Effector CD8-positive, alpha-beta T cell (primary cell): Measurements from ENCODE around the gene MRPL16.
"Not testable (repeated sequence)": the region's sequence is repeated elsewhere in the genome, so short reads cannot be mapped to it uniquely, and the experiment has no call there.

ENCODE experiments used
- DNase-seq: peaks from one replicate; lab custom pipeline; 2025; lab: John Stamatoyannopoulos, UW

Gene MRPL16

DNA sequence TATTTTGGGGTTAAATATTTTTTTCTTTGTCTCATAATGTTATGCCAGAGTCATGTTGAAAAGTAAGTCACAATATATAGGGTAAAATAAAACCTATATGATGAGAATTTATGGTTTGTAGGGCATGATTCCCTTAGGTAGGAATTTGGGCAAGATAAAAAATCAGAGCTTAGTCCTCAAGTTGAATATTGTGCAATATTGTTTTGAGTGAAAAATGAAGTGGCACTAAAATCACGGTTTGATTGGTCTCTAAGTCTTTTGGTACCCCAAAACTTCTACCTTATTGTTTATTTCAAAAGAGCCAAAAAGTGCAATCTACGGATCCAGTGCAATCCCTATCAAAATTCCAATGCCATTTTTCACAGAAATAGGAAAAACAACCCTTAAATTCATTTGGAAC, 1.6 kb upstream of the MRPL16 start:
- no peak for DNase-seq

DNA sequence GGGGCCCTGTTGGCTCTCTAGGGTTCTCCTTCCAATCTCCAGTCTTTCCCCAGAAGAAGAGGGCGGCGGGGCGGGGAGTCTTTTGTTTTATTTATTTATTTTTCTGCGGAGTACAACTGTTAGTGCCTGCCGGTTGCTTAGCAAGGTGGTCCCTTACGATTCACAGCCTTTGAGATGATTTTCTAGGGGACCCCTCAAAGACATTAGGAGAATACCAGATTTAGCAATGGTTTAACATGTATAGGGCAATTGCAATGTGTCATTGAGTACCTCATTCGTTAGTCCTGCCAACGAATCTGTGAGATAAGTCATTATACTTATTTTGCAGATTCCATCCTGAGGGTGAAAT, 307 bp upstream of the MRPL16 start:
- no peak for DNase-seq

DNA sequence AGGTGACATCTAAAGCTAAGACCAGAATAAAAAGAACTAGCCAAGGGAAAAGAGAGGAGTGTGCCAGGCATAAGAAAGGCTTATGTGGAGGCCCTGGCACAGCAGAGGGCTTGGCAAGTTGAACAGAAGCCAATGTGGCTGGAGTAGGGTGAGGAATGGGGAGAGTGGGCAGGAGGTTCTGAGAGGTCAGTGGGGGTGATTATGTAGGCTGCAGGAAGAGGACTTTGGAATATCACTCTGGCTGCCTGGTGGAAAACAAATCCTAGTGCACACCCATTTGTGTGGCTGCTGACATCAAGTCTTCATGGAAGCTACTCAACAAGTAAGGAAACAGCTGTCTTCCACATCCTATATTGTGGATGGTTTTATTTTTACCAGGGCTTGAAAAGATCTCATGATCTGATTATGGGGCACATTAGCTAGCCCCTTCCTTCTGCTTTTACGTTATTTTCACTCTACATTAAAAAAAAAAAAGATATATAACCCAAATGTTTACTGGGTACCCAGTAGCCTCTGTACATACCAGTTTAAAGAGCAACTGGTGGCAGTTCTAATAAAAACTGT, 3.4 kb downstream of the MRPL16 start:
- DNase-seq = no peak

DNA sequence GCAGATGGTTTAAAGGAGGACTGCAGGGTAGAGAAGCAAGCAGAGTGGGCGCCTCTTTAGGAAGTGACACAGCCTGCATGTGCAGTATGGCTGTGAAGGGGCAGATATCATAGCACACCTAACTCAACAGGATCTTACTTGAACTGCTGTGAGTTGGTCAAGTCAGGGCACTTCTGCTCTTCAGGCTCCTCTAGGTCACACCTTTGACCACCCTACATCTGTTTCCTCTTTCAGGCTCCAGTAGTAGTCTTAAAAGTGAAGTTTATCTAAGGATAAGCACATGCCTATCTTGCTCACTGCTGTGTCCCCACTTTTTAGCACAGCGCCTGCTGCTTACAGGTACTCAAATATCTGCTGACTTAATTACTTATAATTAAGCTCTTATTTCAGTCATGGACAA, 6.5 kb downstream of the MRPL16 start:
- no peak for DNase-seq

DNA sequence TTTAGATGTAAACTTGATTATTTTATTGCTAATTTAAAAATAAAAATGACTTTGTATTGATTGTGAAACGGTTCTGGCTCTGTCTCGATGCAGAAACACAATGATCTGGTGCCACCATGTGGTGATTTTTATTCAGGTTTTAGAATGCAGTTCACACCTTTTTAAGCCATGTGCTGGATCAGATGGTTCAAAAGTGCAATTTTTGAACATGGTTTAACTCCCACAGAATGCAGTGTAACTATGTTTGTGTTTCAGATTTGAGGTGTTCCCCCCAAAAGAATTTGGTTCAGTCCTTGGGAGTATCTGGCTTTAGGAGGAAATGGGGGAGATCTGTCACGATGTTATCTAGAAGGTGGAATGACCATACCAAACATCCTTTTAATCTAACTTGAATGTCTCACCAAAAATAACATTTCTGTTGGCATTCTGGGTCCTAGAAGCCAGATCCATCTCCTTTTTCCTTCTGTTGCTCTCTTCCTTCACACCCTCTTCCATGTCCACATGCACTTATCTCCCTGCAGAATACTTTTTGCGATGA, 7.9 kb downstream of the MRPL16 start:
- DNase-seq = no peak

DNA sequence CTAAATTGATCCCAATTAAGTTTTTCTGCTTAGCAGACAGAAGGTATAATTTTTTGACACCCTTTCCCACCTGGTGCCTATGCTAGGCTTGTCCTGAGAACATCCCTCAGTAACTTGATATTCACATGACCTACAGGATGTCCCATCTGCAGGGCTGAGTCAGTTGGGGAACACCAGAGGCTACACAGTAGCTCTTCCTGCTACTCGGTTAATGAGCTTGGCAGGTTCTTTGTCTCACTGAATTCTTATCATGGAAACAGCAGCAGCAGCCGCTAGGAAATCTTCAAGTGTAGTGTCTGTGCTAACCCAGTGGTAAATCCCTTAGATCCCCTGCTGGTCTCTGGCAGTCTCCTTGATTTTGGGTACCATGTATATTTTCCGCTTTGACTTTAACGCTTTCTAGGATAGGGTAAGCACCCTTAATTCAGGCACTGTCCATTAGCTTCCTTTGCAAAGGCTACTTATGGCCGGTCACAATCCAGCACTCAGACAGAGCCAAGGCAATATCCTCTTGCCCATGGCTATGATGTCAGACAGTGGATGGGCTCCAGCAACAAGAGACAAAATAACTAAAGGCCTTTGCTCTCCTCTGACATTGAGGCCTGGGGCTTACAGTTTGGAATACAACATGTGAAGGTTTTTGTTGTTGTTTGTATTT, 8.5 kb downstream of the MRPL16 start:
- DNase-seq = no peak

DNA sequence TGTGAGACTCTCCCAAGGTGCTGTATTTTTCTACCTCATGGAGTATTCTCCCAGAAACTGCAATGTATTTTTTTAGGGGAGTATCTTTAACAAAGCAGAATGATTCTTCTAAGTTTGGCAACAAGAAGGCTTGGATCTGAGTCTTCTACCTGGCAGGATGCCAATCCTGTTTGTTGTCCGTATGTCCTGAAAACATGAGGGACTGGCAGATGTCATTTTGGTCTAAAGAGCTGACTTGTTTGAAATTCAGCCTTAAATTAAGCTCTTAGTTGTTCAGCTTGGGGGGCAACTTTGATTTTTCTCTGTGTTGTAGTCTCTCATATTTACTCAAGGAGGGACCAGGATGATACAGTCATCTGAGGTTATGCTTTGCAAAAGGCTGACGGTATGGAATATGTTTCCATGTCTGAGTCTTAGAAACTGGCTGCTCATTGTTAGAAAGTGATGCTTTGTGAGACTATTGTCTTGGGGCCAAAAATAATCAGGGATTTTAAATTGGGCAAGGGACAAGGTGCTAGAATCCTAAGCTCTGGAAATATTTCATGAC, 9.3 kb downstream of the MRPL16 start:
- DNase-seq = no peak

DNA sequence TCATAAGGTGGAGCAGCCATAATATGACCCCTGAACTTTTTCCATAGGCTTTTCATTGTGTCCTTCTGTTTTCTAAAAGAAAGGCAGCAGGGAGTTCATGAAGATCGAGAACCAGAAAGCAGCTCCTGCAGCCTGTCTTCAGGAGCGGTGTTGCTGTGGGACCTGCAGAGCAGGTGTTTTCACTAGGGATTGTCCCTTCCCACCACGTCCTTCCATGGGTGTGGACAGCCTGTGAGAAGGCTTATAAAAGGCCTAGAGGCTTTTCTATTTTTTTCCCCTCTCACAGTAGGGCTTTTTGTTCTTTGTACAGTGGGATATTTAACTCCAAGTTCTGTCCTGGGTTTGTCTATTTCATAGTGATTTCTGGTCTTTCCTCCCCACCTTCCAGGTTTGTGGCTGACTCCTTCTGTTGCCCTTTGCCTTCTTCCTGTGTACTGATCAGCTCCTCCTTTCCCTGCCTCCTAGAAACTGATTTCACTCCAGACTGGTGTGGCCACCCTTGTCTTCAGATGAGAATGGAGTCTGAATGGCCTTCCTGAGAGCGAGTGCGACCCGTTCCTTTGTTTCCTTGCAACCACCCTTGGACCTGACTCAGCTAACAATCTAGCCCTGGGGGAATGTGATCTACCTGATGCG, 10.1 kb downstream of the MRPL16 start:
- no peak for DNase-seq

DNA sequence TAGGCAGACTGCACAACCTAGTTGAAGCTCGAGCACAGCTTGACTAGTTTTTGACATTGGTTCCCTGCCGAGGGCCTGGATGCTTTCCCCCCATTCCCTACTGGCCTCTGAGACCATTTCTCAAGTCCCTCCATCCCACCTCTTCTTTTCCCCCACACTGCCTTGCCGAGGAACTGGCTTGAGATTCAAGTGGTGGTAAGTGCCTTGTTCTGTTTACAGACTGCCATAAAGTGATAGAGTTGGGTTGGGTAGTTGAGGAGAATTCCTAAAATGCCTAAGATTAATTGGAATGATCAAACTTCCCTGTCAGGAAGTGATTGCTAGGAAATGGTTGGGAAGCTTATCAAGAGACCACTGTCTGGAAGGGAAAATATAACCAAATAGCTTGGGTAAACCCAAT, 16.2 kb downstream of the MRPL16 start:
- no peak for DNase-seq

DNA sequence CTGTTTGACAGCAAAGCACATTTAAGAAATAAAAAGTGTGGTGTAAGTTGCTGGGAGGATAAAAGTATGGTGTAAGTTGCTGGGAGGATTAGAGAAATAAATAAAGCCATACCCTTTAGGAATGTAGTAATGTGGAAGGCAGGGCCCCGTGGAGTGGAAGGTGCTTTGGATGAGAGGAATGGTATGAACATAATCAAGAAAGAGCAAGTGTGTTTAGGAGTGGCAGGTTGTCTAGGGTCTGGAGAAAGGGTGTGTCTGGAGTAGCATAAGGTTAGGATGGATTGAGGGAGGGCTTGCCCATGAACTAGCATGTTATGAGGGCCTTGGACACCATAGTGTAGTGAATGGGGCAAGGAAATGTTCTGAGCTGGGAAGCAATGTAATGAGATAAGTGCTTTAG, 18.1 kb downstream of the MRPL16 start:
- DNase-seq = no peak

DNA sequence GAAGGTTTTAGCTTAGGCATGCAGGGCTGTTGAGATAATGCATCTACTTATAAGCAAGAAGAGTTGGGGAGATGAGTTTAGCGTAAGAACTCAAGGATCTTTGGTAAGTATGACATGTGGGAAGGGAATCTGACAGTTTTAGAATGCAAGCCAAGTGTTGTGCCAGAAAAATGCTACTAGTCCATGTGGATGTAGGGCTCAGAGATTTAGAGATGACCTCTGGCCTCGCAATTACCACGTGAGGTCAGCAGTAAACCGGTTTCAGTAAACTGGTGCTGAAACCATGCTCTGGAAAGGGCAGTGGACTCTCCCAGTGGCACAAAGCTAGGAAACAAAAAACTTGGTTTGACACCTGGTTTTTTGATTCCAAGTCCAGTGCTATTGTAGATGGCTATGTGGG, 18.9 kb downstream of the MRPL16 start:
- no peak for DNase-seq

DNA sequence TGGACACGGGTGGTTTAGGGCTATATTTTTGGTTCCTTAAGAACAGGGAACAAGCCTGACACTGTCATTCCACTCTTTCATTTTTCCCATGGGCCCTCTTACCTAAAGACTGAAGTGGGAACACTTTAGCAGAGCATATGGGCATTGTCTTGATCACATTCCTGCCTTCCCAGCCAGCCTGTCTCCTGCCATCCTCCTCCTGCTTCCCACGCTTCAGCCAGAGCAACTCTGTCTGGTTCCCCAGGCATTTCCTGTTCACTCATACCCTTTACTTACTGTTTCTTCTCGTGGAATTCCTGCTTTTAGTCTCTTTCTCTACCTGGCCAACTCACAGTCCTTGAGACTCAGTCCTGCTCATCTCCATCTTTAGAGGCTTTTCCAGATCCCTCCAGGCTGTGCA, 22.8 kb downstream of the MRPL16 start:
- no peak for DNase-seq

DNA sequence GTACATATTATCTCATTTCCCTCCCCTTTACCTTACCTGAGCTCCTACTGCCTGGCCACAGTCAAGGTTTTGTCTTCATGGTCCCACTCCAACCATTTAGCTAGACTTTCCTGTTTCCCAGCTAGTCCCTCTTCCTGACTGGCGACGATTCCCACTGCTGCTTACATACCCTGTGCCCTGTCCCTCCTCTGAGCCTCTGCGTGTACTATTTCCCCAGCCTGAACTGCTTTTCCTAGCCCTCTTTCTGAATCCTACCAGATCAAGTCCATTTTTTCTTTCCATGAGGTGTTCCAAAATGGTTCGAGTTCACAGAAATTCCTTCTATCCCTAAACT, 23.4 kb downstream of the MRPL16 start:
- DNase-seq = no peak

DNA sequence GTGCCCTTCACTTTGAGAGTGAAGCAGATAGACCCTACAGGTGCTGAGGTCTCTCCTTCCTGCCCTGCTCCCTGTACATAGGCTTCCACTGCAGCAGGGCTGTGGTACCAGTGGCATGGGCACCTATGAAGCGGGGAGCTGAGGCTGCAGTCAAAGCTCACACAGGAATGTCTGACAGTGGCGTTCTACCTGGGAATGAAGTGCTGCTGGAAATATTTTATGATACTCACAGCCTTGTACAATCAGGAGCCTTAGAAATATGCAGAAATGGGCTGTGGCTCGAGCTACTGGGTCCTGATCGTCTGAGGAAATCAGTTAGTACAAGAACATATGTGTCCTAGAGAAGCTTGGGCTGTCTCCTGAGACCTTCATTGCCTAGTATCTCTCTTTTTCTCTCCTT, 24.8 kb downstream of the MRPL16 start:
- no peak for DNase-seq

DNA sequence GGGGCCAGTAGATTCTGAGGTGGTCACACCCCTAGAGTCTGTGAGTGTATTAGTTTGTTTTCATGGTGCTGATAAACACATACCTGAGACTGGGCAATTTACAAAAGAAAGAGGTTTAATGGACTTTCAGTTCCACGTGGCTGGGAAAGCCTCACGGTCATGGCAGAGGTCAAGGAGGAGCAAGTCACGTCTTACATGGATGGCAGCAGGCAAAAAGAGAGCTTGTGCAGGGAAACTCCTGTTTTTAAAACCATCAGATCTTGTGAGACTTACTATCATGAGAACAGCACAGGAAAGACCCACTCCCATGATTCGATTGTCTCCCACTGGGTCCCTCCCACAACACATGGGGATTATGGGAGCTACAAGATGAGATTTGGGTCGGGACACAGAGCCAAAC, 26.1 kb downstream of the MRPL16 start:
- not testable (repeated sequence) for DNase-seq

DNA sequence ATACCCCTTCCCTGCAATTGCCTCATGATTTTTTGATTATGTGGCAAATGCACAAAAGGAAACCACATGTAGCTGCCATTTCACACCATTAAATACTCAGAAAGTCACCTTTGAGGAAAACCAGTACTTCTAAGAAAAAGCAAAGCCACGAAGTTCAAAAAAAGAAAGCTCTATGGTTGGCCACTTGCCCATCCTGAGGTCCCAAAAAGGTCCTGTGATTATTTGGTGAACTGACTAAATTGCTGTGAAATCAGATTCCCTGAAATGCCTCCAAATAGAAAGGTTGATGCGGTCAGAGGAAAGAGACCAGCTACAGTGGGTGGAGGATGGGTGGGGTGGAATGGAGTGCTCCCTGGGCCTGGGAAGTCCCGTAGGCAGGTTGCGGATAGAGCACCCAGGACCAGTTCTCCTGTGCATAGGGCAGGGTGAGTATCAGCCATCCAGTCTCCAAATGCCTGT, 26.9 kb downstream of the MRPL16 start:
- no peak for DNase-seq

DNA sequence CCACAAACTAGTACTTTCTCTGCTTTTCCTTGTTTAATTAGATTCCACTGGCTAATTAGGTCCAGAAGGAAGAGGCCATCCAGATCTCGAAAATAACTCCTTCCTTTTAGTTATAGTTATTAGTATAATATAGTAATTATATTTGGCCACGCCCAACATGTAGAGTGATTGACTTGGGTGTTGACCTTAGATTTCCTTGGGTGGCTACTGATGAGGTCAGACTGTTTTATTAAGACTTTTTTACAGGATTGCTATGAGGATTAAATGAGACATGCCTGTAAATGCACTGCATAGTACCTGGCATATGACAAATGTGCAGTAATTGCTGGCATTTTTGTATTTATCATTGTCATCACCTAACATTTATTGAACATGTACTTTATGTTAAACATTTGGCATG, 28.5 kb downstream of the MRPL16 start:
- no peak for DNase-seq

DNA sequence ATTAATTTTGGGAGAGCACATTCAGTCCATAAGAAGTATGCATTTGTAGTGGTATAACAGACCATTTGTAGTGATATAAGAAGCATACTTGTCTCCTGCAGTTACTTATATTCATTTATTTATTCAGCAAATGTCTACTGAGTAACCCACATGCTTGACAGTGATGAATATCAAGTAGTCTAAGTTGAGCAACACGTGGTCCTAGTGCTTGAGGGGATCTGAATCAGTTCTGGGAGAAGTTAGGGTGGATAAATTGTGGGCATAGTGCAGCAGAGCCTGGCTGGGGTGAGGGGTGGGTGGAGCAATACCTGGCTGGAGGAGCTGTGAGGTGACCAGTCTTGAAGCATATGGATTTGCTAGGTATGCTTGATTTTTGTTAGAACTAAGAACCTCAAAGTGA, 31.1 kb downstream of the MRPL16 start:
- DNase-seq = no peak

DNA sequence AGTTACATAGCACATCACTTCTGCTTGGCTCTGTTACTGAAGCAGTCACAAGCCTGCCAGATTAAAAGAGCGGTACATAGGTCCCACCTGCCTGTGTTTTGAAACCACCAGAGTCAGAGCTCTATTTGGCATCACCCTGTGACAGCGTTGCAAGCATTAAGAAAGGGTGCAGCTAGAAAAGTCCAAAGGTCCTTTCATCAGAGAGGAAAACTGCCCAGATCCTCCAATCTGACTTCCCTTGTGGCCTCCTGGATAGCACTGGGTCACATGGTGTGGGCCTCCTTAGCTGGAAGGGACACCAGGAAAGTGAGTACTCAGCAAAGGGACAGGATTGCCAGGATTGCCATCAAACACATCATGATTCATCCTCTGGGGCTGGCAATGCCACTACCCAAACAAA, 32.5 kb downstream of the MRPL16 start:
- no peak for DNase-seq

DNA sequence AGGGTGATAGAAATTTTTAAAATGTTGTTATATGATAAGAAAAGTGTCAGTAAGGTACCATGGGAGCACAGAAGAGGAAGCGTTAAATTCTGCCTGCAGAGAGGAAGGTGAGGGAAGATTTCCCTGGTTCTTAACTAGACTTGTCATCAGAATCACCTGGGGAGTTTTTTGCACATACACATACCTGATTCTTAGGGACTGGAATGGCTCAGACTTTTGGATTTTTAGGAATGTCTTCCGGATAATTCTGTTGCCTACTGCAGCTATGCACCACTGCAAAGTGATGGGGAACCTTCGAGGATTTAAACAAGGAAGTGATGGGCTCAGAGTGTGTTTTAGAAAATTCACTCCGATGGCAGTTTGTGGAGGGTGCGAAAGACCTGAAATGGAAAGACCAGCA, 33.5 kb downstream of the MRPL16 start:
- no peak for DNase-seq

DNA sequence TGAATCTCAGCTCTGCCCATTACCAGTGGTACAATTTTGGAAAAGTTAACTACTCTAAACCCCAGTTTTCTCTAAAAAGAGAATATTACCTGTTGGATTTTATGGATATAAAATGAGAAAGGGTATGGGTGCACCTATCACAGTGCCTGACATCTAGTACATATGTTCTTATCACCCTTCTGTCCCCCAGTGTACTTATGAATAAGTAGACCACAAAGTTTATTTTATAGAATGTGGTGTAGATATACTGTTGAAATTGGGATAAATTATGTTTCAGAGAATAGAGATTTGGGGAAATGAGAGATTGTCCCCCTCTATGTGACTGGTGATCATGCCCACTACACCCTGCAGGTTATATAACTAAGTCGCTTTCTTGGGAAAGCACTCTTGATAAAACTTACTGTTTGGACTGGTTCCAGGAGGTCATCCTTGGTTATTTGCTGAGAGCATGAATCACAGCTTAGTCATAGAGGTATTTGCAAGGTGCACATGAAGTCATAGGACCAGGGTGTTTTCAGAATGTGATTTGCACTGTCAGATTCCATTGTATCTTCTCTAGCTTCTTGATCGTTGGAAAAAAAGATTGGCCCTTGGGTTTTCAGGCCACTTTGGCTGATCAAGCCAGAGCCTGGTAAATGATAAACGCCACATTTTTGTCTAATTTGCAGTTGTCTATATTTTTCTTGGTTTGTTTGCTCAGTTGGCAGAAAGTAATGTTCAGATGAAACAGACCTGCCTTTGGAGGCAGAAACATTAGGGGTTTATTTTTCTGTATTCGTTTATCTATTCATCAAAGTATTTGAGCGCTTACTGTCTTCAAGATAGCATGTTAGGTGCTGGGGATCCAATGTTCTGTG, 34.1 kb downstream of the MRPL16 start:
- DNase-seq = no peak

DNA sequence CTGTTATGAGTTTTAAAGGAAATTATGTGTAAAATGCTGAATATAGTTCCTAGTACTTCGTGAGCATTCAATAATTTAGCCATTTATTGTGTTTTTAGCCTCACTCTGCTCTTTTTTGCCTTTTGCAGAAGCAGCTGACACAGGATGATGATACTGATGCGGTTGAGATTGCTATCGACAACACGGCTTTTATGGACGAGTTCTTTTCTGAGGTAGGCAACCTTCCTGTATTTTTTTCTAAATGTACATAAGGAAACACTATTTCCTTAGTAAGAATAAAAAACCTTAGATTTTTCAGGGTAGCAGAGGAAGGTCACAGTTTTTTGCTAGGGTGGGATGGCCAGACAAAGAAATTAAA, 37.5 kb downstream of the MRPL16 start:
- no peak for DNase-seq

DNA sequence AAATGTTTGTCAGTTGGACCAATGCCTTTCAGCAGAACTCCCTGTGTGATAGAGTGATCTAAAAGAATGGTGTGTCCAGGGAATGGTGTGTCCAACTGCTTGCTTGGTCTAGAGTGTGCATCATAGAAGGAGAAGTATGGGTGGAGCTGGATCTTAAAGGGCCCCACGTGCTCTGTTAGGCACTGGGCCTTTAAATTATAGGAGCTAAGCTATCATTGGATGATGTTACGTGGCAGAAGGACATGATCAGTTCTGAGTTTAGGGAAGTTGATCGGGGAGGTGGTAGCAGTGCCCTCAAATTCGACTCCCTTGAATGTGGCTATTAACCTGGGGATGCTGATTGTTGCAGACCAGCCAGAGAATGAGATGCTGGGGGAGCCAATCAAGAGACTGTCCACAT, 39.0 kb downstream of the MRPL16 start:
- no peak for DNase-seq
